Neural cell (in vitro differentiated cells): ENCODE data around the gene NUPR2. TPM values are rescaled to one million over a fixed set of nuclear protein-coding genes. Genes with fewer than 3 reads are reported as not detected.
"Not testable (repeated sequence)": the region's sequence is repeated elsewhere in the genome, so short reads cannot be mapped to it uniquely, and the experiment has no call there.

ENCODE experiments used
- H2AFZ ChIP-seq: fragments of 200-600, 300-800 bp; sonication (generic), shearing (Covaris generic); 2 replicates; pipeline ENCODE4 v1.6.0; 2014; ENCODE audit warnings: low read depth, mild to moderate bottlenecking, antibody characterized with exemption, low read length, moderate library complexity
- H3F3A ChIP-seq: fragments of 200-600 bp; shearing (Covaris generic); 2 replicates; pipeline ENCODE4 v1.6.1; 2016; ENCODE audit warnings: mild to moderate bottlenecking, moderate library complexity, mixed read lengths, antibody characterized with exemption, low read length; ENCODE audit not compliant: insufficient read depth, poor library complexity, severe bottlenecking
- H3K27ac ChIP-seq: fragments of 200-600, 300-800 bp; sonication (generic), shearing (Covaris generic); 2 replicates; pipeline ENCODE4 v1.5.1; 2014; ENCODE audit warnings: mild to moderate bottlenecking, low read length, moderate library complexity
- H3K27me3 ChIP-seq: fragments of 300-800, 200-600 bp; sonication (generic), shearing (Covaris generic); 2 replicates; pipeline ENCODE4 v1.6.0; 2014; ENCODE audit warnings: mild to moderate bottlenecking, low read depth, low read length, moderate library complexity; ENCODE audit not compliant: insufficient read depth
- H3K36me3 ChIP-seq: fragments of 300-800, 200-600 bp; sonication (generic), shearing (Covaris generic); 2 replicates; pipeline ENCODE4 v1.5.1; 2014; ENCODE audit warnings: mild to moderate bottlenecking, antibody characterized with exemption, low read length, moderate library complexity; ENCODE audit not compliant: insufficient read depth
- H3K4me2 ChIP-seq: fragments of 300-800, 200-600 bp; sonication (generic), shearing (Covaris generic); 2 replicates; pipeline ENCODE4 v1.6.0; 2014; ENCODE audit warnings: mild to moderate bottlenecking, low read length
- H3K4me3 ChIP-seq: fragments of 300-800, 200-600 bp; sonication (generic), shearing (Covaris generic); 2 replicates; pipeline ENCODE4 v1.5.1; 2014; ENCODE audit warnings: mild to moderate bottlenecking, low read length, moderate library complexity
- H3K79me2 ChIP-seq: fragments of 200-600 bp; shearing (Covaris generic); replicated peaks from 2 replicates; pipeline ENCODE4 v1.6.0; 2014; ENCODE audit warnings: mild to moderate bottlenecking, low read length, moderate library complexity; ENCODE audit not compliant: insufficient read depth
- H3K9ac ChIP-seq: fragments of 300-800, 200-600 bp; sonication (generic), shearing (Covaris generic); 2 replicates; pipeline ENCODE4 v1.6.1; 2016; ENCODE audit warnings: mild to moderate bottlenecking, low read length, mixed read lengths
- H3K9me2 ChIP-seq: fragments of 200-600 bp; shearing (Covaris generic); 2 replicates; pipeline ENCODE4 v1.6.1; 2016; ENCODE audit warnings: mild to moderate bottlenecking, low read length, mixed read lengths; ENCODE audit not compliant: insufficient read depth
- H3K9me3 ChIP-seq: fragments of 200-600, 300-800 bp; sonication (generic), shearing (Covaris generic); 2 replicates; pipeline ENCODE4 v1.6.1; 2016; ENCODE audit warnings: mild to moderate bottlenecking, mixed run types, low read length, moderate library complexity, mixed read lengths
- H4K20me1 ChIP-seq: fragments of 200-600 bp; shearing (Covaris generic); 2 replicates; pipeline ENCODE4 v1.6.1; 2016; ENCODE audit warnings: mild to moderate bottlenecking, mixed run types; ENCODE audit not compliant: insufficient read depth
- CTCF ChIP-seq: fragments of 450-650 bp; IDR thresholded peaks from 2 replicates; pipeline ENCODE4 v1.5.1; 2014; ENCODE audit warnings: antibody characterized with exemption, mild to moderate bottlenecking, moderate library complexity; ENCODE audit not compliant: poor library complexity, severe bottlenecking
- EP300 ChIP-seq: fragments of 450-650 bp; conservative IDR thresholded peaks from 2 replicates; pipeline ENCODE4 v1.6.1; 2014; ENCODE audit warnings: antibody characterized with exemption, mild to moderate bottlenecking, moderate library complexity; ENCODE audit not compliant: poor library complexity, severe bottlenecking
- EZH2 ChIP-seq: fragments of 200-600, 300-800 bp; shearing (Covaris generic), sonication (generic); IDR thresholded peaks from 2 replicates; pipeline ENCODE4 v1.6.1; 2014; ENCODE audit warnings: antibody characterized with exemption, low read length, borderline replicate concordance, mild to moderate bottlenecking; ENCODE audit not compliant: insufficient read depth, poor library complexity, severe bottlenecking
- MXI1 ChIP-seq: fragments of 450-650 bp; conservative IDR thresholded peaks from 2 replicates; pipeline ENCODE4 v1.6.1; 2014; ENCODE audit warnings: antibody characterized with exemption, mild to moderate bottlenecking; ENCODE audit not compliant: poor library complexity, severe bottlenecking
- POLR2AphosphoS5 ChIP-seq: IDR thresholded peaks from 2 replicates; pipeline ENCODE4 v1.6.1; 2012
- RAD21 ChIP-seq: fragments of 450-650 bp; conservative IDR thresholded peaks from 2 replicates; pipeline ENCODE4 v1.6.1; 2014; ENCODE audit warnings: antibody characterized with exemption, mild to moderate bottlenecking, moderate library complexity
- SMC3 ChIP-seq: fragments of 450-650 bp; conservative IDR thresholded peaks from 2 replicates; pipeline ENCODE4 v1.6.1; 2014; ENCODE audit warnings: antibody characterized with exemption, mild to moderate bottlenecking, moderate library complexity; ENCODE audit not compliant: poor library complexity
- TAF1 ChIP-seq: IDR thresholded peaks from 2 replicates; pipeline ENCODE4 v1.6.1; 2012; ENCODE audit warnings: low read depth
- polyA plus RNA-seq: library from polyadenylated mRNA; depleted of rRNA; stranded (reverse); fragments of >200 nt; gene quantifications from 2 replicates; pipeline ENCODE4 v1.2.3, GENCODE V29; 2014
- TF ChIP-seq, protein P1 (sequence below): IDR thresholded peaks from 2 replicates; pipeline ENCODE4 v1.6.1; 2012; ENCODE audit warnings: borderline replicate concordance

NUPR2 gene
- polyA plus RNA-seq, 1 donor from 2014 or later = not detected

GRCh38 chr7:56086761-56087160 lies 29.5 kb downstream of the NUPR2 start:
- no peak overlapping the region for H3K4me3 ChIP-seq
- H2AFZ ChIP-seq = no peak overlapping the region
- no peaks in the 10 kb centered on the region for H4K20me1 ChIP-seq
- H3K9me2 ChIP-seq = no peaks in the 10 kb centered on the region
- no peak overlapping the region for H3K9ac ChIP-seq
- H3K27me3 ChIP-seq = no peaks in the 10 kb centered on the region
- H3F3A ChIP-seq = no peaks in the 10 kb centered on the region
- H3K27ac ChIP-seq = no peak overlapping the region
- H3K9me3 ChIP-seq = no peaks in the 10 kb centered on the region
- TF ChIP-seq EZH2 = no peak
- H3K4me2 ChIP-seq = no peak overlapping the region
- no peaks in the 10 kb centered on the region for H3K36me3 ChIP-seq
- H3K79me2 ChIP-seq = no peaks in the 10 kb centered on the region

DNA sequence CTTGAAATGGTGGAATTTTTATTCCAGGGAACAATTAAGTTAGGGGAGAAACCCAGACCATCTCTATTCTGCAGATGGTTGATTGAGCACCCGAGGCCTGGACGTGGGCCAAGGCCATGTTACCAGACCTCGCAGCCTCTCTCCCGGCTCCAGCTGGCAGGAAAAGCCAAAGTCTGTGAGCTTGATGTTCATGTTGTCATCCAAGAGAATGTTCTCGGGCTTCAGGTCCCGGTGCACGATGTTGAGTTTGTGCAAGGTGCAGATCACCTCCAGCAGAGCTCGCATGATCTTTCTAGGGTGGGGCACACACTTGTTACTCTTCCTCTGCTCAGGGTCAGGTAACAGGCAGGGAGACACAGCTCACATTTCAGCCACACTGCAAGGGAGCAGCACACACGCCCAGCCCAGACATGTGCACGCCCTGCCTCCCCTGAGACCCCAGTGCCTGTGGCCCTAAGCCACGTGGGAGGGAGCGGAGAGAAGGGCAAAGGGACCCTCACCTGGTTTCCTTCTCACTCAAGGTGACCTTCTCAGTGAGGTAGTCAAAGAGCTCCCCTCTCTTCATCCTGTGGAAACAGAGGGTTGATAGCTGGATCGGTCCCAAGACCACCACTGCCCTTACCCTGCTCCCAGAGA lies 32.9 kb downstream of the NUPR2 start:
- TF ChIP-seq EZH2 (no peak), EP300 (no peak)
- no peaks in the 10 kb centered on the region for H3F3A ChIP-seq

DNA sequence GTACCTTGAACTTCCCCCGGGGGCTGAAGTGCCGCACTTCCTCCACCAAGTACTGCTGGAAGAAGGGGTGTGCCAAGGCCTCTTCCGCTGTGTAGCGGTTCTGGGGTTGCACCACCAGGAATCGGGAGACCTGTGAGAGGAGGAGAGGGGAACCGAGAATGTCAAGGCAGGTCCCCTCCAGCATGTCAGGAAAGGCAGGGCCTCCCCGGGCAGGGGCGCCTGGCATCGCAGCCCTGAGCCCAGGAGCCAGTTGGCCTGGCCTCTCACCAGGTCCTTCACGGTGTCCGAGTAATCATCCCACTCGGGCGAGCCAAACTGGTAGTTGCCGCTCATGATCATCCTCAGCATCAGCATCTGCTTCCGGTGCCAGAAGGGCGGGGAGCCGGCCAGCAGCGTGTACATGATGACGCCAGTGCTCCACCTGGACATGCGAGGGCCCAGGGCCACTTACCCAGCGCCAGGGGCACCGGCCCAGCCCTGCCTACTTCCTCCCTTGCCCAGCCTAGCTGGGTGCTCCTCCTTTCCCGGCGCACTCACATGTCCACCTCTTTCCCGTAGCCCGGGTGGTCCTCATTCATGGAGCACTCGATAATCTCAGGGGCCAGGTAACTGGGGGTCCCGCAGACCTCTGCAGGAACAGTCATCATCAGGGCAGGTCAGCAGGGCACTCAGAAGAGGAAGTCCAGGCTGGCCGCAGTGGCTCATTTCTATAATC lies 34.4 kb downstream of the NUPR2 start:
- H3K9me2 ChIP-seq = no peaks in the 10 kb centered on the region
- TF ChIP-seq EP300 (no peak), TAF1 (no peak), POLR2AphosphoS5 (no peak), SMC3 (no peak), CTCF (no peak), MXI1 (no peak), RAD21 (no peak), EZH2 (no peak)
- TF ChIP-seq, protein P1, sequence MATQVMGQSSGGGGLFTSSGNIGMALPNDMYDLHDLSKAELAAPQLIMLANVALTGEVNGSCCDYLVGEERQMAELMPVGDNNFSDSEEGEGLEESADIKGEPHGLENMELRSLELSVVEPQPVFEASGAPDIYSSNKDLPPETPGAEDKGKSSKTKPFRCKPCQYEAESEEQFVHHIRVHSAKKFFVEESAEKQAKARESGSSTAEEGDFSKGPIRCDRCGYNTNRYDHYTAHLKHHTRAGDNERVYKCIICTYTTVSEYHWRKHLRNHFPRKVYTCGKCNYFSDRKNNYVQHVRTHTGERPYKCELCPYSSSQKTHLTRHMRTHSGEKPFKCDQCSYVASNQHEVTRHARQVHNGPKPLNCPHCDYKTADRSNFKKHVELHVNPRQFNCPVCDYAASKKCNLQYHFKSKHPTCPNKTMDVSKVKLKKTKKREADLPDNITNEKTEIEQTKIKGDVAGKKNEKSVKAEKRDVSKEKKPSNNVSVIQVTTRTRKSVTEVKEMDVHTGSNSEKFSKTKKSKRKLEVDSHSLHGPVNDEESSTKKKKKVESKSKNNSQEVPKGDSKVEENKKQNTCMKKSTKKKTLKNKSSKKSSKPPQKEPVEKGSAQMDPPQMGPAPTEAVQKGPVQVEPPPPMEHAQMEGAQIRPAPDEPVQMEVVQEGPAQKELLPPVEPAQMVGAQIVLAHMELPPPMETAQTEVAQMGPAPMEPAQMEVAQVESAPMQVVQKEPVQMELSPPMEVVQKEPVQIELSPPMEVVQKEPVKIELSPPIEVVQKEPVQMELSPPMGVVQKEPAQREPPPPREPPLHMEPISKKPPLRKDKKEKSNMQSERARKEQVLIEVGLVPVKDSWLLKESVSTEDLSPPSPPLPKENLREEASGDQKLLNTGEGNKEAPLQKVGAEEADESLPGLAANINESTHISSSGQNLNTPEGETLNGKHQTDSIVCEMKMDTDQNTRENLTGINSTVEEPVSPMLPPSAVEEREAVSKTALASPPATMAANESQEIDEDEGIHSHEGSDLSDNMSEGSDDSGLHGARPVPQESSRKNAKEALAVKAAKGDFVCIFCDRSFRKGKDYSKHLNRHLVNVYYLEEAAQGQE = no peak
- H3K9me3 ChIP-seq = no peaks in the 10 kb centered on the region
- no peak overlapping the region for H3K4me3 ChIP-seq
- H3K27ac ChIP-seq = no peak overlapping the region
- H2AFZ ChIP-seq = no peak overlapping the region
- no peaks in the 10 kb centered on the region for H3F3A ChIP-seq
- H3K4me2 ChIP-seq = no peak overlapping the region
- H3K79me2 ChIP-seq = no peaks in the 10 kb centered on the region
- H4K20me1 ChIP-seq = no peaks in the 10 kb centered on the region
- H3K9ac ChIP-seq = no peak overlapping the region
- H3K36me3 ChIP-seq = no peaks in the 10 kb centered on the region
- no peaks in the 10 kb centered on the region for H3K27me3 ChIP-seq

More for the DNA sequence above, 32.9 kb downstream of the NUPR2 start:
- Histone ChIP-seq H3K27ac (no peak overlapping the region), H3K9ac (no peak overlapping the region), H3K27me3 (no peaks in the 10 kb centered on the region), H4K20me1 (no peaks in the 10 kb centered on the region), H3K4me3 (no peak overlapping the region), H3K9me3 (no peaks in the 10 kb centered on the region), H3K79me2 (no peaks in the 10 kb centered on the region), H2AFZ (no peak overlapping the region), H3K36me3 (no peaks in the 10 kb centered on the region), H3K4me2 (no peak overlapping the region), H3K9me2 (no peaks in the 10 kb centered on the region)

DNA sequence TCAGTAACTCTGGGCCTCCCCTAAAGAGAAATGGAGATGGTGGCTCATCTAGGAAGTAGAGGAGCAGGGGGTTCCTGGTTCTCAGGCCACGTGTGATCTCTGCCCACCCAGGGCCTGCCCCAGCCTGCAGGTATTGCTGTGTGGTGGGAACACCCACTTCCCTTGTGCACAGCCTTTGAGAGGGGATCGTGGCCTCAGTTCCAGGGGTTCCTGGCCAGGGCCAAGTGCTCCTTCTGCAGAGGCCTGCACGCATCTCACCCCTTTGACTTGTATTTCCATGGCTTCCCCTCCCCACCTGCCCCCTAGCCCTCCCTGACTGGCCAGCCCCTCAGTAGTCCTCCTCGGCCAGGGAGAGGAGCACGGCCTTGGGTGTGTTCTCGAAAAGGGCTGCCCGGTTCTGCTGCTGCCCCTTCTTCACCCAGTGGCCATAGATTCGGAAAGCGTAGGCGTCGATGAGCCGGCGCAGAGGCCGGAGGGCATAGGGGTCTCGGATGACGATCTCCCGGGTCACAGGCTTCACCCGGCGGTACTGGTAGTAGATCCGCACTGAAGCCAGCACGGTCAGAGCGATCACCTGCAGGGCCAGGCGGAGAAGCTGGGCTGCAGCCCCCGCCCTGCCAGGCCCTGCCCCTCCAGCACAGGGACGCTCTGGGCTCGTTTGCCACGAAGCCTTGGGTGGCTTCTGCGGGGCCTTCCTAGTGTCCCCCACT lies 35.3 kb downstream of the NUPR2 start:
- not testable (repeated sequence) for H3K4me3 ChIP-seq, H3K27me3 ChIP-seq, H3K36me3 ChIP-seq, H3K9ac ChIP-seq, H3K27ac ChIP-seq, H3K9me2 ChIP-seq, H4K20me1 ChIP-seq, H3F3A ChIP-seq, H3K9me3 ChIP-seq, H2AFZ ChIP-seq, H3K4me2 ChIP-seq, H3K79me2 ChIP-seq
